HG03175 (cell line): Measurements from ENCODE around the gene C22orf31.
"Not testable (repeated sequence)": the region's sequence is repeated elsewhere in the genome, so short reads cannot be mapped to it uniquely, and the experiment has no call there.

ENCODE experiments used
- ATAC-seq: cut with Tn5 transposase; IDR thresholded peaks from one replicate; pipeline ENCODE4 v1.9.1; 2021; ENCODE audit warnings: mild to moderate bottlenecking, moderate library complexity; ENCODE audit not compliant: unreplicated experiment

Gene C22orf31

GRCh38 chr22:29061773-29062172, at the start of gene C22orf31:
Gene C22orf31 (minus strand): TSS chr22:29061831. CDS start chr22:29061792, 39 bp downstream.
- no peak for ATAC-seq

DNA sequence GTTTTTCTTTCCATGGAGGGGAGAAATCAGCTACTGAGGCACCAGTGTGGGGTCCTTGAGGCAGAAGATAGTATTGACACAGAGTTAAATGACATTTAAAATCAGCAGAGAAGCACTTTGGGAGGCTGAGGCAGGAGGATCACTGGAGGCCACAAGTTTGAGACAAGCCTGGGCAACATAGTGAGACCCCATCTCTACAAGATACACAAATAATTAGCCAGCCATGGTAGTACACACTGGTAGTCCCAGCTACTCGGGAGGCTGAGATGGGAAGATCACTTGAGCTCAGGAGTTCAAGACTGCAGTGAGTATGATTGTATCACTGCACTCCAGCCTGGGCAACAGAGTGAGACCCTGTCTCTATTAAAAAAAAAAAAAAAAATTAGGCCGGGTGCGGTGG, 49.3 kb upstream of the C22orf31 start:
- no peak for ATAC-seq

- ATAC-seq = no peak
Observed at GRCh38 chr22:29109822-29110221, 48.2 kb upstream of the C22orf31 start.

DNA sequence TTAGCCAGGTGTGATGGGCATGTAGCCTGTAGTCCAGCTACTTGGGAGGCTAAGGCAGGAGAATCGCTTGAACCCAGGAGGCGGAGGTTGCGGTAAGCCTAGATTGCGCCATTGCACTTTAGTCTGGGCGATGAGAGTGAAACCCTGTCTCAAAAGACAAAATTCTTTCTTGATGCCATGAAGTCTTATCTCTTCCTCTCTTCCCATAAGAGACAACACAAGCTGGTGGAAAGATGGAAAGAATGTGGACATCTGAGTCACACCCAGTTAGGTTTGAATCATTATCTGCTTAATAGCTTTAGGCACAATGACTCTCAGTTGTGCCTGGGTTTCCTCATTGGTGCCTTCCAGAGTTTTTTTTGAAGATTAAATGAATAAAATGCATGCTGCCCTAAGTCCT, 46.5 kb upstream of the C22orf31 start:
- ATAC-seq = no peak

DNA sequence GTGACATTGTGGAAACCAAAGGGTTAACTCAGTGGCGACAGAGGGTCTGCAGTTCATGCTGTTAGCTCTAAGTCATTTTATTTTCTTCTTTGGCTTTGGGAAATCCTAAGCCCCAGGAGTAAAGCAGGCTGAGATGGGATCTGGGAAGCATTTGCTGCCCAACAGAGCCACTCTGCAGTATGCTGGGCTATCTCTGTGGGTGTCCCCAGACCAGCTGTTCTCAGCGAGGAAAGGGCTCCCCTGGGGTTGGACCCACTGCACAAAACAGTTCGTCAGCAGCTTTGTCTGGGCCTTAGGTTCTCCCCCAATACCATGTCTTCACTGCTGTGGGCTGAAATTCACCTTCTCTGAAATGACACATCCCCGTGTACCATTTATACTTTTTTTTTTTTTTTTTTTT, 45.2 kb upstream of the C22orf31 start:
- ATAC-seq = no peak

DNA sequence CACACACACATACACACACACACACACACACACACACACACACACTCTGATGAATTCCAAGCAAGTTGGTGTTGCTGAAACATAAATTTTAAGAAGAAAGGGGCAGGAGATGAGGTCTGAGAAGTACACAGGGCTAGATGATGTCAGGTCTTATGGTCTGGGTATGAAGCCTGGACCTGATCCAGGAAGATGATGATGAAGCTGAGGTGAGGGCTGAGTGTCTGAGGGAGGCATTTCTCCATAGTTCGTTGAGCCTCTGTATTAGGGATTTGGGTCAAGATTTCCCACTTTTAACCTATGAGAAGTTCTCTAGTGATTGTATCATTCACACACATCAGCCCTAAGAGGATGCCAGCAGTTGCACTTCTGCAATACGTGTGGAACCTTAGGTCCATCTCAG, 43.8 kb upstream of the C22orf31 start:
- ATAC-seq = no peak

DNA sequence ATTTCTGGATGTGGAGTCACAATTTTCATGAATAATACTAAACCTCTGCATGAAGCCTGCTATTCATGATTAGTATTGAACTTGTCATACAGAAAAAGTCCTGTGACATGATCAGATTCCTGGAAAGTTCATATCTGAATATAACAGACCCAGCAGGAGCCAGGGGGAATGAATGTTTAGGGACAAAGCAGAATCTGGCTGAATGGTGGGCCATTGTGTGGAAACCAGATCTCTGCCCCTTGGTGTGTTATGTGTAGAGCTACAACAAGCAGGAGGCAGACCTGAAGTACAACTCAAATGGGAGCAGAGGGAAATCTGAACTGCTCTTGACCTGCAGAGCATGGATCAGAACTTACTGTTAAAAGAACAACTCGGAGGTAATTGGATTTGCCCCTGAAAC, 41.5 kb upstream of the C22orf31 start:
- ATAC-seq = no peak

GRCh38 chr22:29102300-29102699, 40.7 kb upstream of the C22orf31 start:
- no peak for ATAC-seq

DNA sequence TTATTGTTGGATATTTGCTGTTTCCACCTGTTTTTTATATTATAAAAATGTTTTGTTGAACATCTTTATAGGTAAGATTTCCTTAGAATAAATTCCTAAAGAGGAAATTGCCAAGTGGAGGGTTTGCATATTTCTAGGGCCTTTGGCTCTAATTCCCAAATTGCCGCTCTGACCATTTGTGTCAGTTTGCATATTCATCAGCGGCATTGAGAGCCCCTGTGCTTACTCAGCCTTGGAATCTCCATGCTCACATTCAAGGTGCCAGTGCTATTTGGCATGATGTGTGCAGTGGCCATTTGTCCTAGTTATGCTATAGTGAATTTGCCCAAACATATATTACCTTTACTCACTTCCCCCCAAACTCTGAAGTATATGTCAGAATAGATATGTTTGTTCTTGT, 36.7 kb upstream of the C22orf31 start:
- no peak for ATAC-seq

DNA sequence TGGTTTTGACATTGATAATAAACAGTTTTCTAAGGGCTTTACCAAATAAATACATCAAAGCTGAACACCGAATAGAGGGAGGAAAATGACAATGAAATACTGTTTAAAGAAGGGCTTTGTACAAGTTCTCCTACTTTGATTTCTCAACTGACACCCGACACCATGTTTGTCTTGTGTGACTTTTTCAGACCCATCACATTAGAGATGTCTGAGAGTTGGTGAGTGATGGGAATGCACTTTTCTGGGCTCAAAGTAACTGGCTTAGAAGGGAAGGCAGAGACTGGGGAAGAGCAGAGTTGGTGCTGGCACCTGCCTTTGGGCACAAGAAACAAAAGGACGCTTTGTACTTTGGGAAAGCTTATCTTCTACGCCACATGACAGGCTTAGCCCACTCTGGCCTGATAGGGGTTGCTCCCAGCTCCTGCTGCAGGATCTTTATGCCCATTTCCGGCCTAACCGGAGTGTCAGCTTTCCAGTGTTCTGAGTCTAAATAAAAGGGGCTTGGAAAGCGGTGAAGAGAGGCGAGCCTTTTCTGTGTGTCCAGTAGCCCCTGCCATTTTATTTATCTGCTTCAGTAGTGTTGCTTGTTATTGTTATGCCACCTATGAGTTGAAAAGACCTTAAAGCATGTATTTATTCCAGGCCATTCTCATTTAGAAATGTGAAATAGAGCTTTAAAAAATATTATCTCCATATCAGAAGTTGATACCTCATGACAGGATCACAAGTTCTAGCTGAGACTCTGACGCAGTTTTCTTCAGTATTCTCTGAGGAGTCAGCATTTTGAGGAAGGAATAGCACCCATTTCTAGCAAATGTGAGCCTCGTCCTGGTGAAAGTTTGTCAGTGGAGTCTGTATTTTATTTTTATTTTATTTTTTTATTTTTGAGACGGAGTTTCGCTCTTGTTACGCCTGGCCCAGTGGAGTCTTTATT, 35.4 kb upstream of the C22orf31 start:
- ATAC-seq = no peak

- no peak for ATAC-seq
Observed at GRCh38 chr22:29095459-29095858, 33.8 kb upstream of the C22orf31 start.

GRCh38 chr22:29093501-29094300, 32.1 kb upstream of the C22orf31 start:
- ATAC-seq = no peak

DNA sequence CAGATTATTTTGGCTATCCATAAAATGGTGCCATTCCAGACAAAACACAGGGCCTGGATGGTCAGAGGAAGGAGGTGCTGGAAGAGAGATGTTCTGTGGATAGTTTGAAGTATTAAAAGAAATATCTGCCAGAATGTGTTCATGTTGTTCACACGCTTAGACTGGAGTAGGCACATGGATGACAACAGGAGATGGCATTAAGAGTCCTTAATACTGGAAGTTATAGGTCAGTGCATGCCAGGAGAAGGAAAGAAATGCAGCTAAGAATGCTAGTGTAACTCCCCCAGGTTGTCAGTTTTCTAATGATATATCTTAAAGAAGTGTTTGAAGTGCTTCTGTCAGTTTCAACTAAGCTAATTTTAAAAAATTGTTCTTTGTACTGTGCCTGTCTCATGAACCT, 31.4 kb upstream of the C22orf31 start:
- ATAC-seq = no peak

DNA sequence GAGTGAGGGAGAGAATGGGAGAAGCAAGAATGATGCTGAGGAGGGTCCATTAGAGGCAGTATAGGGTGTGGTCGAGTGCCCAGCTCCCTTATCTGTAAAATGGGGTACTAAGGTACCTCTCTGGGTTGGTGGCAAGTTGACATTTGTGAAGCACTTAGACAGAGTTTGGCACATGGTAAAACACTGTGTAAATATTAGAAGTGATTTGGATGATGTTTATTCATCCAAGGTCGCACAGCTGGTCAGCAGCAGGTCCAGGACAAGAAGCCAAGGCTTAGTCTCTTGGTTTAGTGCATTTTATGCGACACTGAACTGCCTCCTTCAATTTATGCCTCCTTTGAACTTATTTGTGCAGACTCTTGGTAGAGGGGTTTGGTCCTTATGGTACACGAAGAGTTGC, 30.6 kb upstream of the C22orf31 start:
- no peak for ATAC-seq

GRCh38 chr22:29090039-29090438, 28.4 kb upstream of the C22orf31 start:
- ATAC-seq = no peak

GRCh38 chr22:29089507-29089906, 27.9 kb upstream of the C22orf31 start:
- no peak for ATAC-seq

- no peak for ATAC-seq
Observed at GRCh38 chr22:29088809-29089208, 27.2 kb upstream of the C22orf31 start.

DNA sequence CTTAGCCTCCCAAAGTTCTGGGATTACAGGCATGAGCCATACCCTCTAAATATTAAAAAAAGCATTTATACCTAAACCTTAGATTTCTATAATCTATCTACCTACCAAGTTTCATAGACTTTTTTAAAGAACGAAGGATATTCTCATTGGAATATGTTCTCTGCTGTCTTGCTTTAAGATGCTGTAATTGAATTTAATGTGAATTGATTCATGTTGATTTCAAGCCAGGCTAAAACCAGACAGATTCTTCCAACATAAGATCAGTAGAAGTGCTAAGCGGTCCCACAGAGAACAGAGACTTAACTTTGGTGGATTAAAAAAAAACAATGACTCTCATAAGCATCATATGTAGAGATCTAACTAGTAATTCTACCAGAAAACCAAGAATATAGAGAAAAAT, 25.4 kb upstream of the C22orf31 start:
- ATAC-seq = no peak

DNA sequence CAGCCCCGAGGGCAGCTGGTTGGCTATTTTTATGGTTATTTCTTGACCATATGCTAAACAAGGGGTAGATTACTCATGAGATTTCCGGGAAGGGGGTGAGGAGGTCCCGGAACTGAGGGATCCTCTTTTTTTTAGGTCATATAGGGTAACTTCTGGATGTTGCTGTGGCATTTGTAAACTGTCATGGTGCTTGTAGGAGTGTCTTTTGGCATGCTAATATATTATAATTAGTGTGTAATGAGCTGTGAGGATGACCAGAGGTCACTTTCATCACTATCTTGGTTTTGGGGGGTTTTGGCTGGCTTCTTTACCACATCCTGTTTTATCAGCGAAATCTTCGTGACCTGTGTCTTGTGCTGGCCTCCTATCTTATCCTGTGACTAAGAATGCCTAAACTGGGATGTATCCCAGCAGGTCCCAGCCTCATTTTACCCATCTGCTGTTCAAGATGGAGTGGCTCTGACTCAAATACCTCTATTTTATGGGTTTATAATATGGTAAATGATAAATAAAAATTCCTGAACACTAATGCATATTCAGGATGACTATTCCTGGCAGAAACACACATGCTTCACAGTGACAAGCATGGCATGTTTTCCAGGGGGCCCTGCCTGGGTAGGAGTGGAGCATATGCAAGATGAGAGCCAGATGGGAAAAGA, 22.4 kb upstream of the C22orf31 start:
- no peak for ATAC-seq

DNA sequence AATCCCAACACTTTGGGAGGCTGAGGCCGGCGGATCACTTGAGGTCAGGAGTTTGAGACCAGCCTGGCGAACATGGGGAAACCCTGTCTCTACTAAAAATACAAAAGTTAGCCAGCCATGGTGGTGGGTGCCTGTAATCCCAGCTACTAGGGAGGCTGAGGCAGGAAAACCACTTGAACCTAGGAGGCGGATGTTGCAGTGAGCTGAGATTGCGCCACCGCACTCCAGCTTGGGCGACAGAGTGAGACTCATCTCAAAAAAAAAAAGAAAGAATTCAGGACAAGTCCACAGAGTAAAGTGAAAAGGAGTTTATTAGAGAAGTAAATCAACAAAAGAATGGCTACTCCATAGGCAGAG, 21.9 kb upstream of the C22orf31 start:
- ATAC-seq = not testable (repeated sequence)

- no peak for ATAC-seq
Observed at GRCh38 chr22:29082826-29083545, 21.4 kb upstream of the C22orf31 start.
